Erythroblast (primary cell): ENCODE data around the gene ATOH7.
"Not testable (repeated sequence)": the region's sequence is repeated elsewhere in the genome, so short reads cannot be mapped to it uniquely, and the experiment has no call there.

Experiments
- GATA1 ChIP-seq: IDR thresholded peaks from 2 replicates; pipeline ENCODE4 v1.6.1; 2011; ENCODE audit warnings: low read depth, mild to moderate bottlenecking, control low read depth, low read length, moderate library complexity
- POLR2A ChIP-seq: IDR thresholded peaks from 2 replicates; pipeline ENCODE4 v1.6.1; 2011; ENCODE audit warnings: mild to moderate bottlenecking, low read length

DNA sequence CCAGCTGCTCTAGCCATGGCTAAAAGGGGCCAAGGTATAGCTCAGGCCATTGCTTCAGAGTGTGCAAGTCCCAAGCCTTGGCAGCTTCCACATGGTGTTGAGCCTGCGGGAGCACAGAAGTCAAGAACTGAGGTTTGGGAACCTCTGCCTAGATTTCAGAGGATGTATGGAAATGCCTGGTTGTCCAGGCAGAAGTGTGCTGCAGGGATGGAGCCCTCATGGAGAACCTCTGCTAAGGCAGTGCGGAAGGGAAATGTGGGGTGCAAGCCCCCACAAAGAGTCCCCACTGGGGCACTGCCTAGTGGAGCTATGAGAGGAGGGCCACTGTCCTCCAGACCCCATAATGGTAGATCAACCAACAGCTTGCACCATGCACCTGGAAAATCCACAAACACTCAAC, 45.9 kb upstream of the ATOH7 start:
- TF ChIP-seq POLR2A, GATA1: not testable (repeated sequence)
